22Rv1 (cell line): Measurements from ENCODE around the gene INTS6.
A peak's percentile ranks its signal among the peaks of the same experiment; 100 is the strongest.

Source experiments
- H3K27ac ChIP-seq: fragments of 450-650 bp; 2 replicates; pipeline ENCODE4 v1.5.1; 2017
- CTCF ChIP-seq: fragments of 450-650 bp; IDR thresholded peaks from 2 replicates; pipeline ENCODE4 v1.5.1; 2017; ENCODE audit warnings: mild to moderate bottlenecking
- ZFX ChIP-seq: fragments of 450-650 bp; IDR thresholded peaks from 2 replicates; pipeline ENCODE4 v1.6.1; 2017; ENCODE audit warnings: antibody characterized with exemption, borderline replicate concordance

INTS6 gene

GRCh38 chr13:51440381-51440780 lies 12.5 kb downstream of the INTS6 start:
- TF ChIP-seq ZFX (no peak), CTCF (no peak)
- H3K27ac ChIP-seq, result no peak overlapping the region

GRCh38 chr13:51437550-51438127 lies 15.2 kb downstream of the INTS6 start:
- no peak for TF ChIP-seq CTCF
- no peak overlapping the region for H3K27ac ChIP-seq

DNA sequence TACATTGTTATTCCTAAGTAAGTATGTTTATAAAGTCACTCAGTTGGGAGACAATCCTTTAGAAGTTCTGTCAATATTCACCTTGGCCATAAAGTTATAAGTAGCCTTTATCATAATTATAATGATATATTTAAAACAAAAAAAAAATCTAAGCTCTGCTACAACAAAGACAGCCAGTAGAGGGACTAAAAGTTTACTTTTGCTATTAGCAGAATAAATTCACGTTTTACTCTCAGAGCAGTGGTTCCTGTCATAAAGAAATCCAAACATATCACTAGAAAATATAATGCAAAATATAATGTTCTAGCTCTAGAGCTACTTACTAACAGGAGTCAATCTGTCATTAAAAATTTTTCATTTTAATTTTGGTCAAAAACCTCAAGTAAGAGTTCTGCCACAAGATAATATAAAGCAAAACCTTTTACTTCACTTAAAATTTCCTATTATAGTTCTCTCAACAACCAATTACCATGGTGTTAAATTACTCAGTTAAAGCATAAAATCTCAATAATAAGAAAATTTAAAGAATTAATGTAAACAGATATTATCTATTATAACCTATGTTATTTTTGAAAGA lies 17.7 kb downstream of the INTS6 start:
- no peak overlapping the region for H3K27ac ChIP-seq

GRCh38 chr13:51432576-51432975 lies 20.3 kb downstream of the INTS6 start:
- no peak for TF ChIP-seq ZFX
- TF ChIP-seq CTCF, result no peak
- H3K27ac ChIP-seq, result no peak overlapping the region

More for the DNA sequence above, 17.7 kb downstream of the INTS6 start:
- TF ChIP-seq CTCF (peak; percentile 59), ZFX (no peak)

DNA sequence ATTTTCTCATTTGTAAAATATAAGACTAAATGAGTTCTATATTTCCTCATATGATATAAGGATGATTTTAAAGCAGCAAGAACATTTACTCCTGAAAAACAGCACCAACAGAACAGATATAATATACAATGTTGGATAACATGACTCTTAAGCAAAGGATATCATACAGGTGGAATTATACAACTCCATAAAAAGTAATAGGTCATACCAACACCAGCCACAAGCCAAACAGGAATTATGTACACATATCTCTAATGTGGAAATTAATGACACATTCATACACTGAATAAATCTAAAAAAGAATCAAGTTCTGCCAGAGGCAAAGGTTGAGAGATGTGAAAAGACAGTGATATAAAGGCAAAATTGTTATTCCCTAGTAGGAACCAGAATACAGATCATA lies 25.9 kb downstream of the INTS6 start:
- no peak overlapping the region for H3K27ac ChIP-seq
- TF ChIP-seq CTCF (no peak), ZFX (no peak)

DNA sequence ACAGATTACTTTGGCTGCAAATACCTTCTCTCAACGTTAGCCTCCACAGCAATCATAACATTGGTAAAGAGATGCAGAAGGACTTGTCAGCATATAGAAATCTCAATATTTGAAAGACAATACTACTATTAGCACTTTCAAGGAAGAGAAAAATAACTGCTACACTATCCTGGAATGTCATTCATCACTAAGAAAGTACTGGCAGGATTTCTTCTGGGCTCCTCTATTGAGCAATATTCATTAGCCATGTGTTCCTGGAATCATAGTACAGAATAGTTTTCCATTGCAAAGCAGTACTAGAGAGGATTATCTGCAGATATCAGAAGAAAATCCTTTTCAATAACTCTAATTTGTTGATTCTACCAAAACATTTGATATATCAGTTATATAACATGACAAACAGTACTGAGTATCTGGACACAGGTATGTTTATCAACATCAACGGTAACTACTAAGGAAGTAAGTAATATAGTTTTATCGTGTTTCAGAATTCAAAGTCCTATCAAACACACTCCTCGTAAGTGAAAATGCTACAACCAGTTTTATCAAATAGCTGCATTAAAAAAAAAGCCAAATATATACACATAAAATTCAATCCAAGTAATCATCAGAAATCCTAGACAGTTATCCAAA lies 27.3 kb downstream of the INTS6 start:
- TF ChIP-seq CTCF, result no peak
- H3K27ac ChIP-seq, result no peak overlapping the region

GRCh38 chr13:51423766-51424165 lies 29.1 kb downstream of the INTS6 start:
- H3K27ac ChIP-seq, result no peak overlapping the region
- no peak for TF ChIP-seq CTCF
- no peak for TF ChIP-seq ZFX
